Subcutaneous adipose tissue (tissue), 4 donors: ENCODE data around the gene TTC21A. TPM values are rescaled to one million over a fixed set of nuclear protein-coding genes. Genes with fewer than 3 reads are reported as not detected.

Experiments used
- CTCF ChIP-seq: fragments of 450-650 bp; IDR thresholded peaks from one replicate; pipeline ENCODE4 v1.5.1; 2016; ENCODE audit warnings: low read depth, mild to moderate bottlenecking, control low read depth, antibody characterized with exemption, moderate library complexity
- total RNA-seq, 4 donors: library from RNA; depleted of rRNA; stranded (reverse); fragments of >200 nt; gene quantifications; one replicate each; pipeline ENCODE4 v1.1.0, GENCODE V29; 2016

The TTC21A gene
- total RNA-seq, 4 donors from 2014 or later, result 3.3 to 11.1 (median 7.4) TPM

GRCh38 chr3:39090922-39091321 lies 16.6 kb upstream of the TTC21A start:
- TF ChIP-seq CTCF, result no peak

- no peak for TF ChIP-seq CTCF
These were observed 12.4 kb upstream of the TTC21A start for GRCh38 chr3:39094851-39095677.

- TF ChIP-seq CTCF, result no peak
These were observed 11.7 kb upstream of the TTC21A start for GRCh38 chr3:39095778-39096177.

- no peak for TF ChIP-seq CTCF
These were observed 10.7 kb upstream of the TTC21A start for GRCh38 chr3:39096775-39097174.

- TF ChIP-seq CTCF, result no peak
These were observed 9.6 kb upstream of the TTC21A start for GRCh38 chr3:39097716-39098472.

- no peak for TF ChIP-seq CTCF
These were observed 8.9 kb upstream of the TTC21A start for GRCh38 chr3:39098473-39099000.

GRCh38 chr3:39099242-39099641 lies 8.2 kb upstream of the TTC21A start:
- TF ChIP-seq CTCF, result no peak
